ENCODE results near the gene C6orf15. TPM values are rescaled to one million over a fixed set of nuclear protein-coding genes. Genes with fewer than 3 reads are reported as not detected.

C6orf15 gene
- total RNA-seq, 2 donors from 2014 or later = not detected

- Mint-ChIP-seq H3K4me3 (no peak overlapping the region), H3K36me3 (ENCODE audit: low read depth) (no peaks in the 10 kb centered on the region), H3K9me3 (no peaks in the 10 kb centered on the region), H3K27me3 (no peaks in the 10 kb centered on the region), H3K27ac (no peak overlapping the region), H3K4me1 (no peaks in the 10 kb centered on the region)
- ATAC-seq (replicated peaks) = no peak
Observed at GRCh38 chr6:31121131-31121790, 8.9 kb upstream of the C6orf15 start.

GRCh38 chr6:31120151-31120915 lies 8.0 kb upstream of the C6orf15 start, which contains the start of gene CDSN:
CDSN (minus strand) TSS chr6:31120446; CDS start chr6:31120419, 27 bp downstream.
- ATAC-seq (replicated peaks) = no peak
- H3K4me3 Mint-ChIP-seq = no peak within 1 kb of the TSS
- H3K36me3 Mint-ChIP-seq (ENCODE audit: low read depth) = no peaks in the 10 kb centered on the region
- no peak within 1 kb of the TSS for H3K27ac Mint-ChIP-seq
- peaks cover 3% of the 10 kb centered on the region for H3K4me1 Mint-ChIP-seq
- no peaks in the 10 kb centered on the region for H3K9me3 Mint-ChIP-seq
- H3K27me3 Mint-ChIP-seq = peaks cover 5% of the 10 kb centered on the region

GRCh38 chr6:31118178-31118577 lies 5.8 kb upstream of the C6orf15 start:
- no peaks in the 10 kb centered on the region for H3K9me3 Mint-ChIP-seq

GRCh38 chr6:31116661-31117385 lies 4.4 kb upstream of the C6orf15 start:
- Mint-ChIP-seq H3K36me3 (ENCODE audit: low read depth) (no peaks in the 10 kb centered on the region), H3K27ac (no peak overlapping the region), H3K4me3 (no peak overlapping the region), H3K9me3 (no peaks in the 10 kb centered on the region), H3K4me1 (peaks cover 7% of the 10 kb centered on the region), H3K27me3 (peaks cover 6% of the 10 kb centered on the region)
- no peak for ATAC-seq (replicated peaks)

More at GRCh38 chr6:31118178-31118577, 5.8 kb upstream of the C6orf15 start:
- H3K4me3 Mint-ChIP-seq = no peak overlapping the region
- no peaks in the 10 kb centered on the region for H3K36me3 Mint-ChIP-seq (ENCODE audit: low read depth)
- H3K27ac Mint-ChIP-seq = no peak overlapping the region
- ATAC-seq (replicated peaks) = no peak
- peaks cover 6% of the 10 kb centered on the region for H3K27me3 Mint-ChIP-seq
- peaks cover 7% of the 10 kb centered on the region for H3K4me1 Mint-ChIP-seq

- peaks cover 7% of the 10 kb centered on the region for H3K4me1 Mint-ChIP-seq
- H3K27me3 Mint-ChIP-seq = peaks cover 6% of the 10 kb centered on the region
- no peaks in the 10 kb centered on the region for H3K9me3 Mint-ChIP-seq
- H3K4me3 Mint-ChIP-seq = no peak overlapping the region
- no peak for ATAC-seq (replicated peaks)
- no peak overlapping the region for H3K27ac Mint-ChIP-seq
- H3K36me3 Mint-ChIP-seq (ENCODE audit: low read depth) = no peaks in the 10 kb centered on the region
Observed at GRCh38 chr6:31115941-31116560, 3.7 kb upstream of the C6orf15 start.

- Mint-ChIP-seq H3K36me3 (ENCODE audit: low read depth) (no peaks in the 10 kb centered on the region), H3K27ac (peak overlapping the region; percentile 2), H3K4me1 (peaks cover 7% of the 10 kb centered on the region), H3K27me3 (peaks cover 6% of the 10 kb centered on the region), H3K4me3 (no peak overlapping the region), H3K9me3 (no peaks in the 10 kb centered on the region)
- ATAC-seq (replicated peaks) = no peak
Observed at GRCh38 chr6:31114970-31115849, 2.8 kb upstream of the C6orf15 start.

- Mint-ChIP-seq H3K36me3 (ENCODE audit: low read depth) (no peaks in the 10 kb centered on the region), H3K9me3 (no peaks in the 10 kb centered on the region), H3K27me3 (peaks cover 9% of the 10 kb centered on the region), H3K4me1 (peaks cover 7% of the 10 kb centered on the region), H3K4me3 (no peak within 1 kb of the TSS), H3K27ac (peak within 1 kb of the TSS; percentile 2)
- ATAC-seq (replicated peaks) = no peak
Observed at GRCh38 chr6:31114541-31114878, 2.1 kb upstream of the C6orf15 start, which contains the start of gene PSORS1C1. PSORS1C1 (plus strand) TSS chr6:31114800; CDS start chr6:31129633, 14,833 bp downstream.

GRCh38 chr6:31113861-31114540 lies 1.6 kb upstream of the C6orf15 start:
- no peak overlapping the region for H3K27ac Mint-ChIP-seq
- H3K4me1 Mint-ChIP-seq = peaks cover 7% of the 10 kb centered on the region
- H3K36me3 Mint-ChIP-seq (ENCODE audit: low read depth) = no peaks in the 10 kb centered on the region
- H3K4me3 Mint-ChIP-seq = no peak overlapping the region
- no peak for ATAC-seq (replicated peaks)
- H3K27me3 Mint-ChIP-seq = peaks cover 11% of the 10 kb centered on the region
- H3K9me3 Mint-ChIP-seq = no peaks in the 10 kb centered on the region

- Mint-ChIP-seq H3K27me3 (peaks cover 11% of the 10 kb centered on the region), H3K27ac (no peak overlapping the region), H3K4me3 (no peak overlapping the region), H3K36me3 (ENCODE audit: low read depth) (no peaks in the 10 kb centered on the region), H3K9me3 (no peaks in the 10 kb centered on the region), H3K4me1 (peaks cover 7% of the 10 kb centered on the region)
- ATAC-seq (replicated peaks) = no peak
Observed at GRCh38 chr6:31111712-31112111, 663 bp downstream of the C6orf15 start.

GRCh38 chr6:31110825-31111582 lies 1.4 kb downstream of the C6orf15 start:
- no peaks in the 10 kb centered on the region for H3K36me3 Mint-ChIP-seq (ENCODE audit: low read depth)

GRCh38 chr6:31107052-31107451 lies 5.3 kb downstream of the C6orf15 start:
- Mint-ChIP-seq H3K4me3 (no peak overlapping the region), H3K4me1 (no peaks in the 10 kb centered on the region), H3K36me3 (ENCODE audit: low read depth) (no peaks in the 10 kb centered on the region), H3K27ac (no peak overlapping the region), H3K27me3 (peaks cover 4% of the 10 kb centered on the region), H3K9me3 (no peaks in the 10 kb centered on the region)
- ATAC-seq (replicated peaks) = peak; percentile 28

More at GRCh38 chr6:31110825-31111582, 1.4 kb downstream of the C6orf15 start:
- H3K4me1 Mint-ChIP-seq = peaks cover 7% of the 10 kb centered on the region
- no peak for ATAC-seq (replicated peaks)
- H3K9me3 Mint-ChIP-seq = no peaks in the 10 kb centered on the region
- H3K27ac Mint-ChIP-seq = no peak overlapping the region
- no peak overlapping the region for H3K4me3 Mint-ChIP-seq
- H3K27me3 Mint-ChIP-seq = peaks cover 11% of the 10 kb centered on the region

- Mint-ChIP-seq H3K36me3 (ENCODE audit: low read depth) (no peaks in the 10 kb centered on the region), H3K9me3 (no peaks in the 10 kb centered on the region), H3K4me1 (no peaks in the 10 kb centered on the region), H3K27ac (no peak overlapping the region), H3K4me3 (no peak overlapping the region), H3K27me3 (no peaks in the 10 kb centered on the region)
- no peak for ATAC-seq (replicated peaks)
Observed at GRCh38 chr6:31103136-31103535, 9.2 kb downstream of the C6orf15 start.
